Colonic mucosa (tissue), 4 donors: Measurements from ENCODE around the gene APOL4. TPM values are rescaled to one million over a fixed set of nuclear protein-coding genes. Genes with fewer than 3 reads are reported as not detected.
"Not testable (repeated sequence)": the region's sequence is repeated elsewhere in the genome, so short reads cannot be mapped to it uniquely, and the experiment has no call there.

Experiments
- DNase-seq: peaks from one replicate; pipeline ENCODE4 v3.0.0-alpha.2; 2020
- H3K27ac ChIP-seq: fragments of 200-600 bp; one replicate; pipeline ENCODE4 v1.8.0; 2021
- H3K27me3 ChIP-seq: fragments of 200-600 bp; one replicate; pipeline ENCODE4 v1.8.0; 2021
- H3K36me3 ChIP-seq: fragments of 200-600 bp; one replicate; pipeline ENCODE4 v1.8.0; 2021
- H3K4me1 ChIP-seq: fragments of 200-600 bp; one replicate; pipeline ENCODE4 v1.8.0; 2021; ENCODE audit warnings: mild to moderate bottlenecking
- H3K4me3 ChIP-seq: fragments of 200-600 bp; one replicate; pipeline ENCODE4 v1.8.0; 2021
- H3K9ac ChIP-seq, 2 donors: one replicate each; pipeline ENCODE4 v1.7.0; 2013; ENCODE audit warnings: control low read depth in 2 of 2, low read depth in 2 of 2, low read length in 2 of 2
- H3K9me3 ChIP-seq: fragments of 200-600 bp; one replicate; pipeline ENCODE4 v1.8.0; 2021
- CTCF ChIP-seq: fragments of 200-600 bp; IDR thresholded peaks from one replicate; pipeline ENCODE4 v1.8.0; 2022; ENCODE audit warnings: antibody characterized with exemption, mild to moderate bottlenecking
- intact Hi-C: fragments of 100-400 bp; cut with DNase I; formaldehyde crosslinking; loops from one replicate; pipeline ENCODE4 v1.14.1; 2022
- total RNA-seq, 2 donors: library from RNA; stranded (reverse); fragmentation: NEBNext Ultra II Directional in 1 of 2; extraction: Animal tissue kit (Norgen Biotek cat#: 25700) in 1 of 2; gene quantifications; one replicate each; pipeline ENCODE4 v1.2.1, GENCODE V29; 2021
- donor health status: healthy.
- donor health status: DM: no; HTN: no; CAD: no.
- donor health status: DM: no; HTN: no; CAD: no.

The APOL4 gene
- total RNA-seq, 2 donors from 2014 or later: 1.9 to 2.3 TPM

DNA sequence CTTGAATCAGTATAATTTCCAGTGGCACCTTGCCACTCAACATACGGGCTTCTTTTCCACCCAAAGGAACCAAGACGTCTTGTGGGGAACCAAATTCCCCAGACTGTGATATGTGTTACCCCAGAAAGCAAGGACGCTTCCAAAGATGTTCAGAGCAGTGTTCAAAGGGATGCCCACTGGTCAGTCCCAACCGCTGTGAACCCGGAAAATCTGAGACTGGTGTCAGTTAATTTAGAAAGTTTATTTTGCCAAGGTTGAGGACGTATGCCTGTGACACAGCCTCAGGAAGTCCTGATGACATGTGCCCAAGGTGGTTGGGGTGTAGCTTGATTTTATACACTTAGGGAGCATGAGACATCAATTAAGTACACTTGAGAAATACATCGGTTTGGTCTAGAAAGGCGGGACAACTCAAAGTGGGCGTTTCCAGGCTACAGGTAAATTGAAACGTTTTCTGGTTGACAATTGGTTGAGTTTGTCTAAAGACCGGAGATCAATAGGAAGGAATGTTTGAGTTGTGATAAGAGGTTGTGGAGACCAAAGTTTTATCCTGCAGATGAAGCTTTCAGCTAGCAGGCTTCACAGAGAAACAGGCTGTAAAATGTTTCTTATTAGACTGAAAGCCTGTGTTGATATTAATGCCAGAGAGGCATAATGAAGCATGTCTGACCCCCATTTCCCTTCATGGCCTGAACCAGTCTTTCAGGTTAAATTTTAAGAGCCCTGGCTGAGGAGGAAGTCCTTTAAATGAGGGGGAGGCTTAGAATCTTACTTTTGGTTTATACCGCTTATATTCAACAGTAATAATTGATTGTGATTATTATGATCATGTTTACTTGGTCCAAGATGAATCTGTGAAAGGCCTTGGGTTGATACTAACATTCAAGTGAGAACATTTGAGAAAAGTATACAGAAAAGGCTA, 47.8 kb downstream of the APOL4 start:
- peaks cover 5% of the 10 kb centered on the region for H3K4me1 ChIP-seq
- no peaks in the 10 kb centered on the region for H3K27me3 ChIP-seq
- H3K9me3 ChIP-seq: no peaks in the 10 kb centered on the region
- no peak overlapping the region for H3K4me3 ChIP-seq
- TF ChIP-seq CTCF: no peak
- DNase-seq: no peak
- intact Hi-C loops: no loop called here
- H3K9ac ChIP-seq: no peak overlapping the region
- H3K27ac ChIP-seq: no peak overlapping the region
- no peaks in the 10 kb centered on the region for H3K36me3 ChIP-seq

DNA sequence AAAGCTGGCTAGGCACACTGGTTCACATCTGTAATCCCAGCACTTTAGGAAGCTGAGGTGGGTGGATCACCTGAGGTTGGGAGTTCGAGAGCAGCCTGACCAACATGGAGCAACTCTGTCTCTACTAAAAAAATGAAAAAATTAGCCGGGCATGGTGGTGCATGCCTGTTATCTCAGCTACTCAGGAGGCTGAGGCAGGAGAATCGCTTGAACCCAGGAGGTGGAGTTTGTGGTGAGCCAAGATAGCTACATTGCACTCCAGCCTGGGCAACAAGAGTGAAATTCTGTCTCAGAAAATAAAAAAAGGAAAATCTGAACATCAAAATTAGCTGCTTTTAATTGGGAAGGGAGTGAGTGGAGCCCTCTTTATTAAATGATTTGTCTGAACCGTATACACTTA, 48.8 kb downstream of the APOL4 start:
- H3K9me3 ChIP-seq, H3K9ac ChIP-seq, DNase-seq, H3K4me1 ChIP-seq, intact Hi-C loops, H3K27me3 ChIP-seq, H3K27ac ChIP-seq, H3K36me3 ChIP-seq, H3K4me3 ChIP-seq: not testable (repeated sequence)

- H3K36me3 ChIP-seq: no peaks in the 10 kb centered on the region
- H3K9ac ChIP-seq: no peak overlapping the region
Measured at GRCh38 chr22:36152088-36152487, 49.5 kb downstream of the APOL4 start.

DNA sequence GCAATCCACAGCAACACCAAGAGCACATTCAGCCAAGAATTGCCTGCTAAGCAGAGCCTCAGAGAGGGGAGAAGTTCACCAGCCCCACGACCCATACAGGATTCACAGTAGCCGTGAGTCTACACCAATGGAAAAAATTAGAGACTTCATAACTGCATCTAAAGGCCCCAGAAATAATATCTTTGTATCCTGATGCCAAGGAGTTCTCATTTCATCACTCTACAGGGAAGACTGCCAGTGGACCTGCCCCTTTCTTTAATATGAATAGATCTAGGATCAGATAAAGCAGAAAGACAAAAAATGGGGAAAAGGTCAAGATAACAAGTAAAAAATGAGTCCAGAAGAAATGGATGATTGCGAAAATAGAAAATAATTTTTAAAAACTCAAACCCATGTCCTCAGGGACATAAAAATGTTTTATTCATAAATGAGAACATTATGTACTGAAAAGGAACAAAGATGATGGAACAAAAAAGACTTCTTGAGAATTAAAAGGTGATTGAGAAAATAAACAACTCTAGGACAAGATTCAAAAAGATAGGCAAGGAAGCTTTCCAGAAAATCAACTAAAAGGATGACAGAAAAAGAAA, 50.5 kb downstream of the APOL4 start:
- H3K36me3 ChIP-seq: no peaks in the 10 kb centered on the region
- no peak for DNase-seq
- no peak for TF ChIP-seq CTCF
- H3K27ac ChIP-seq: no peak overlapping the region
- no peak overlapping the region for H3K9ac ChIP-seq
- H3K27me3 ChIP-seq: no peaks in the 10 kb centered on the region
- intact Hi-C loops: no loop called here
- no peaks in the 10 kb centered on the region for H3K9me3 ChIP-seq
- H3K4me3 ChIP-seq: no peak overlapping the region
- peaks cover 5% of the 10 kb centered on the region for H3K4me1 ChIP-seq

More at GRCh38 chr22:36152088-36152487, 49.5 kb downstream of the APOL4 start:
- TF ChIP-seq CTCF: no peak
- intact Hi-C loops: no loop called here
- H3K4me1 ChIP-seq: peaks cover 5% of the 10 kb centered on the region
- no peak for DNase-seq
- no peaks in the 10 kb centered on the region for H3K27me3 ChIP-seq
- H3K4me3 ChIP-seq: no peak overlapping the region
- no peaks in the 10 kb centered on the region for H3K9me3 ChIP-seq
- no peak overlapping the region for H3K27ac ChIP-seq

DNA sequence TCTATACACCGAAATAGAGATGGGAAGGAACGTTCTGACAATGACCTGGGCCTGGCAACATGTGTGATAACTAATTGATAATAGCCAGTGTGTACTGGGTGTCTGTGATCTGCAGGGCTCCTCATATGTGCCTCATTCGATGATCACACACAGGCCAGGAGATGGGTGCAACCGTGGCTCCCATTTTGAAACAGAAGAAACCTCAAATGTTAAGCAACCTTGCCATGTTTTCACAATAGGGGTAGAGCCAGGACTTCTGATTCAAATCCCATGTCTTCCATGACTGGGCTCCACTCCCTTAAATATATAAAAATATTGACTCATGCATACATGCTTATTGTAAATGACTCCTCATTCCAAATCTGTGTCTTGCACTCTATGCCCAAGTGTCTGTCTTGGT, 52.2 kb downstream of the APOL4 start:
- H3K27ac ChIP-seq: no peak overlapping the region

More for the DNA sequence above, 52.2 kb downstream of the APOL4 start:
- intact Hi-C loops: no loop called here
- H3K4me1 ChIP-seq: no peaks in the 10 kb centered on the region
- H3K9me3 ChIP-seq: no peaks in the 10 kb centered on the region
- no peaks in the 10 kb centered on the region for H3K36me3 ChIP-seq
- H3K4me3 ChIP-seq: no peak overlapping the region
- no peak overlapping the region for H3K9ac ChIP-seq
- no peak for DNase-seq
- H3K27me3 ChIP-seq: no peaks in the 10 kb centered on the region
- TF ChIP-seq CTCF: no peak
